Endodermal cell (in vitro differentiated cells): Measurements from ENCODE around the gene PTPRN2. TPM values are rescaled to one million over a fixed set of nuclear protein-coding genes. Genes with fewer than 3 reads are reported as not detected.

Source experiments
- DNase-seq: peaks from one replicate; pipeline ENCODE4 v3.0.0-alpha.2; 2017
- H3K27ac ChIP-seq: 2 replicates; pipeline ENCODE4 v1.5.1; 2013; ENCODE audit warnings: mild to moderate bottlenecking, low read depth, low read length, moderate library complexity
- H3K27me3 ChIP-seq: 2 replicates; pipeline ENCODE4 v1.6.1; 2013; ENCODE audit warnings: mild to moderate bottlenecking, low read length, moderate library complexity; ENCODE audit not compliant: insufficient read depth, control insufficient read depth, poor library complexity, severe bottlenecking
- H3K36me3 ChIP-seq: 2 replicates; pipeline ENCODE4 v1.7.0; 2013; ENCODE audit warnings: mild to moderate bottlenecking, low read length, moderate library complexity; ENCODE audit not compliant: control insufficient read depth, insufficient read depth
- H3K4me1 ChIP-seq: one replicate; pipeline ENCODE4 v1.7.0; 2013; ENCODE audit warnings: low read length; ENCODE audit not compliant: control insufficient read depth, insufficient read depth
- H3K4me3 ChIP-seq: 2 replicates; pipeline ENCODE4 v1.5.1; 2013; ENCODE audit warnings: mild to moderate bottlenecking, low read length, moderate library complexity
- H3K9ac ChIP-seq: 2 replicates; pipeline ENCODE4 v1.6.1; 2013; ENCODE audit warnings: mild to moderate bottlenecking, low read length, moderate library complexity; ENCODE audit not compliant: poor library complexity, severe bottlenecking; ENCODE audit errors: extremely low read depth
- H3K9me3 ChIP-seq: 2 replicates; pipeline ENCODE4 v1.6.1; 2013; ENCODE audit warnings: mild to moderate bottlenecking, low read length, moderate library complexity; ENCODE audit not compliant: control insufficient read depth
- H3K27ac Mint-ChIP-seq: 2 replicates; pipeline ENCODE4 v1.8.0; 2020; ENCODE audit warnings: mixed read lengths
- H3K27me3 Mint-ChIP-seq: 2 replicates; pipeline ENCODE4 v1.8.0; 2021; ENCODE audit warnings: mild to moderate bottlenecking, mixed read lengths; ENCODE audit not compliant: insufficient read depth
- H3K36me3 Mint-ChIP-seq: 2 replicates; pipeline ENCODE4 v1.8.0; 2020; ENCODE audit warnings: low read depth, mixed read lengths
- H3K4me1 Mint-ChIP-seq: 2 replicates; pipeline ENCODE4 v1.8.0; 2020; ENCODE audit warnings: mixed read lengths
- H3K4me3 Mint-ChIP-seq: 2 replicates; pipeline ENCODE4 v1.8.0; 2020; ENCODE audit warnings: mild to moderate bottlenecking, moderate library complexity, mixed read lengths
- H3K9me3 Mint-ChIP-seq: 2 replicates; pipeline ENCODE4 v1.8.0; 2020; ENCODE audit warnings: mild to moderate bottlenecking, mixed read lengths
- WGBS, 2 experiments: methylation state at CpG; one replicate each; pipeline versions ENCODE4 v1.1.5 to v1.1.7; 2013; ENCODE audit warnings: missing lambda C conversion rate in 2 of 2, mixed read lengths in 1 of 2; ENCODE audit not compliant: insufficient coverage in 1 of 2, insufficient read length in 1 of 2; 5-methylcytosine and 5-hydroxymethylcytosine counted together
- total RNA-seq, 2 donors: library from RNA; stranded (reverse); fragmentation: NEBNext Ultra II Directional in 1 of 2; extraction: Animal tissue kit (Norgen Biotek cat#: 25700) in 1 of 2; gene quantifications; 2 replicates in 1 of 2; 3 replicates in 1 of 2; pipeline ENCODE4 v1.2.1, GENCODE V29; 2021
- TF ChIP-seq, protein P1 (sequence below): fragments of 200-600 bp; sonication (generic); conservative IDR thresholded peaks from 2 replicates; pipeline ENCODE4 v1.5.0; 2021; ENCODE audit warnings: antibody characterized with exemption, mild to moderate bottlenecking

Gene PTPRN2
- total RNA-seq, 2 donors from 2014 or later: 0.69 to 1.2 TPM

- DNase-seq: no peak
- H3K27ac ChIP-seq: no peak overlapping the region
- H3K4me3 Mint-ChIP-seq: no peak overlapping the region
Observed at GRCh38 chr7:158051776-158052175, 535.8 kb downstream of the PTPRN2 start.

GRCh38 chr7:158050978-158051651, 536.5 kb downstream of the PTPRN2 start:
- Histone ChIP-seq H3K27ac (no peak overlapping the region), H3K9me3 (peaks cover 83% of the 10 kb centered on the region), H3K27me3 (no peaks in the 10 kb centered on the region), H3K4me3 (no peak overlapping the region), H3K4me1 (no peaks in the 10 kb centered on the region), H3K36me3 (no peaks in the 10 kb centered on the region), H3K9ac (no peak overlapping the region)
- Mint-ChIP-seq H3K9me3 (peaks cover 10% of the 10 kb centered on the region), H3K36me3 (no peaks in the 10 kb centered on the region), H3K27ac (no peak overlapping the region), H3K4me1 (no peaks in the 10 kb centered on the region), H3K4me3 (no peak overlapping the region), H3K27me3 (no peaks in the 10 kb centered on the region)
- DNase-seq: no peak
- WGBS, 2 experiments: 90 to 94% methylated on average over 7 to 10 of the region's 10 CpGs
- TF ChIP-seq, protein P1, sequence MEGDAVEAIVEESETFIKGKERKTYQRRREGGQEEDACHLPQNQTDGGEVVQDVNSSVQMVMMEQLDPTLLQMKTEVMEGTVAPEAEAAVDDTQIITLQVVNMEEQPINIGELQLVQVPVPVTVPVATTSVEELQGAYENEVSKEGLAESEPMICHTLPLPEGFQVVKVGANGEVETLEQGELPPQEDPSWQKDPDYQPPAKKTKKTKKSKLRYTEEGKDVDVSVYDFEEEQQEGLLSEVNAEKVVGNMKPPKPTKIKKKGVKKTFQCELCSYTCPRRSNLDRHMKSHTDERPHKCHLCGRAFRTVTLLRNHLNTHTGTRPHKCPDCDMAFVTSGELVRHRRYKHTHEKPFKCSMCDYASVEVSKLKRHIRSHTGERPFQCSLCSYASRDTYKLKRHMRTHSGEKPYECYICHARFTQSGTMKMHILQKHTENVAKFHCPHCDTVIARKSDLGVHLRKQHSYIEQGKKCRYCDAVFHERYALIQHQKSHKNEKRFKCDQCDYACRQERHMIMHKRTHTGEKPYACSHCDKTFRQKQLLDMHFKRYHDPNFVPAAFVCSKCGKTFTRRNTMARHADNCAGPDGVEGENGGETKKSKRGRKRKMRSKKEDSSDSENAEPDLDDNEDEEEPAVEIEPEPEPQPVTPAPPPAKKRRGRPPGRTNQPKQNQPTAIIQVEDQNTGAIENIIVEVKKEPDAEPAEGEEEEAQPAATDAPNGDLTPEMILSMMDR: no peak

More at GRCh38 chr7:158051776-158052175, 535.8 kb downstream of the PTPRN2 start:
- no peaks in the 10 kb centered on the region for H3K4me1 ChIP-seq
- H3K27me3 Mint-ChIP-seq: no peaks in the 10 kb centered on the region
- no peak overlapping the region for H3K4me3 ChIP-seq
- H3K27me3 ChIP-seq: no peaks in the 10 kb centered on the region
- H3K36me3 Mint-ChIP-seq: no peaks in the 10 kb centered on the region
- peaks cover 83% of the 10 kb centered on the region for H3K9me3 ChIP-seq
- H3K9me3 Mint-ChIP-seq: peaks cover 16% of the 10 kb centered on the region
- no peaks in the 10 kb centered on the region for H3K4me1 Mint-ChIP-seq
- 76 to 87% methylated on average over 6 of the region's 6 CpGs for WGBS, 2 experiments
- no peak overlapping the region for H3K9ac ChIP-seq
- no peaks in the 10 kb centered on the region for H3K36me3 ChIP-seq
- no peak overlapping the region for H3K27ac Mint-ChIP-seq
- TF ChIP-seq, protein P1: no peak

DNA sequence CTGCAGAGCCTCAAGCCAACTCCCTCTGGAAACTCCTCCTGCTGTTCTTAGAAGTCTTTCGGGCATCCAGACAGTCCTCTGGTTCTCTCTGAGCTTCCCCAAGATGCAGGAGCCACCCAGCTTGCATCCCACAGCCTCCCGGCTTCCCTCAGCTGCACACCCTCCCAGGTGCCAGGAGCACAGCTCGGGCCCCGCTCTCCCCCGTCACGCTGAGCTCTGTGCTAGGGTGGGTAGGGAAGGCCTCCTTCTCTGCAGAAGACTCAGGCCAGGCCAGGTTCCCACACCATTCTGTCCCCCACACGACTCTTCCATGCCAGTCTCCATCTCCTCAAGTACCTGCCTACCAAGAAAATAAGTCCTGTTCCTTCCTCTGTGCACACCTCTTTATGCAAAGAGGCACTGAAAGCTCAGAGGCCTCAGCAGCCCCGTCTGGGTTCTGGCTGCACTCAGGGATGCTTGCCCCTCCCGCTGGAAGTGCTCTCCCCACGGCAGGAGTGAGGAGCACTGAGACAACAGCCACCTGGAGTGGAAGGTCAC, 537.1 kb downstream of the PTPRN2 start:
- no peaks in the 10 kb centered on the region for H3K4me1 Mint-ChIP-seq
- WGBS, 2 experiments: 45 to 65% methylated on average over 4 to 9 of the region's 10 CpGs
- TF ChIP-seq, protein P1: no peak

More for the DNA sequence above, 537.1 kb downstream of the PTPRN2 start:
- no peak for DNase-seq
- Histone ChIP-seq H3K4me1 (no peaks in the 10 kb centered on the region), H3K27me3 (no peaks in the 10 kb centered on the region), H3K4me3 (no peak overlapping the region), H3K36me3 (no peaks in the 10 kb centered on the region), H3K9me3 (peaks cover 86% of the 10 kb centered on the region), H3K27ac (no peak overlapping the region), H3K9ac (no peak overlapping the region)
- Mint-ChIP-seq H3K27me3 (no peaks in the 10 kb centered on the region), H3K36me3 (no peaks in the 10 kb centered on the region), H3K9me3 (peaks cover 4% of the 10 kb centered on the region), H3K4me3 (no peak overlapping the region), H3K27ac (no peak overlapping the region)
